NB4 (cell line): ENCODE measurements around the gene DUSP28.
A peak's percentile ranks its signal among the peaks of the same experiment; 100 is the strongest.

ENCODE experiments used
- DNase-seq: peaks from one replicate; pipeline ENCODE4 v3.0.0; 2010; ENCODE audit warnings: low read depth
- H3K4me3 ChIP-seq: one replicate; pipeline ENCODE4 v1.5.1; 2011; ENCODE audit warnings: mild to moderate bottlenecking, low read depth, low read length, moderate library complexity
- CTCF ChIP-seq: IDR thresholded peaks from one replicate; pipeline ENCODE4 v1.5.1; 2012; ENCODE audit warnings: low read depth, low read length
- MAX ChIP-seq: IDR thresholded peaks from 2 replicates; pipeline ENCODE4 v1.6.1; 2011; ENCODE audit warnings: low read depth, low read length
- MYC ChIP-seq: IDR thresholded peaks from 2 replicates; pipeline ENCODE4 v1.6.1; 2011; ENCODE audit warnings: low read depth, low read length
- POLR2A ChIP-seq: IDR thresholded peaks from 2 replicates; pipeline ENCODE4 v1.6.1; 2011; ENCODE audit warnings: mild to moderate bottlenecking; ENCODE audit not compliant: insufficient read length; ENCODE audit errors: extremely low read depth

DUSP28 gene

GRCh38 chr2:240560084-240560479 lies at the start of gene DUSP28:
Gene DUSP28 (plus strand): TSS chr2:240560357. CDS start chr2:240560685, 328 bp downstream.
- TF ChIP-seq MYC (peak; percentile 99), POLR2A (peak; percentile 68), CTCF (no peak), MAX (peak; percentile 98)
- peak within 1 kb of the TSS; percentile 87 for H3K4me3 ChIP-seq

GRCh38 chr2:240510513-240511210 lies 49.5 kb upstream of the DUSP28 start:
- no peak overlapping the region for H3K4me3 ChIP-seq
- TF ChIP-seq POLR2A (no peak), CTCF (no peak), MYC (no peak)
- DNase-seq, result no peak

More at GRCh38 chr2:240560084-240560479, at the start of gene DUSP28:
- DNase-seq, result peak; percentile 95

- DNase-seq, result no peak
- no peak overlapping the region for H3K4me3 ChIP-seq
- TF ChIP-seq CTCF (no peak), POLR2A (no peak), MYC (no peak), MAX (no peak)
These were observed 48.6 kb upstream of the DUSP28 start for GRCh38 chr2:240511351-240512108.

- TF ChIP-seq CTCF, result no peak
- TF ChIP-seq MAX, result no peak
- no peak for TF ChIP-seq POLR2A
- no peak for TF ChIP-seq MYC
- no peak overlapping the region for H3K4me3 ChIP-seq
- no peak for DNase-seq
These were observed 48.1 kb upstream of the DUSP28 start for GRCh38 chr2:240512109-240512485.

- TF ChIP-seq MYC (no peak), CTCF (no peak), MAX (no peak), POLR2A (no peak)
- no peak overlapping the region for H3K4me3 ChIP-seq
- DNase-seq, result no peak
These were observed 47.3 kb upstream of the DUSP28 start for GRCh38 chr2:240512666-240513535.
